ENCODE results near the gene USP38. TPM values are rescaled to one million over a fixed set of nuclear protein-coding genes. Genes with fewer than 3 reads are reported as not detected.
"Not testable (repeated sequence)": the region's sequence is repeated elsewhere in the genome, so short reads cannot be mapped to it uniquely, and the experiment has no call there.

USP38 gene
- total RNA-seq, 6 donors from 2014 or later: 14.7 to 41.7 (median 23.4) TPM

- peak in 1 of 2 donors; percentile 39 for DNase-seq
- H3K4me1 ChIP-seq: no peaks in the 10 kb centered on the region
- H3K27ac ChIP-seq: no peak overlapping the region
- WGBS, 2 donors: 63 to 72% methylated on average over 2 of the region's 2 CpGs
- ATAC-seq (ENCODE audit: low FRiP score in 2 of 2): no peak
- TF ChIP-seq POLR2A (IDR thresholded peaks at IDR 0.05): no peak
- TF ChIP-seq EP300 (IDR thresholded peaks at IDR 0.05): no peak
- no peak for TF ChIP-seq POLR2AphosphoS5 (IDR thresholded peaks at IDR 0.05)
- TF ChIP-seq CTCF (IDR thresholded peaks at IDR 0.05): no peak
- H3K27me3 ChIP-seq: no peaks in the 10 kb centered on the region
- H3K36me3 ChIP-seq: no peaks in the 10 kb centered on the region
- H3K4me3 ChIP-seq: no peak overlapping the region
- peaks cover 3 to 10% (median 6%) of the 10 kb centered on the region in 4 donors for H3K9me3 ChIP-seq
These were observed 27.9 kb upstream of the USP38 start for GRCh38 chr4:143156853-143157252.

- H3K4me3 ChIP-seq: no peak overlapping the region
- no peak overlapping the region for H3K27ac ChIP-seq
- ATAC-seq (ENCODE audit: low FRiP score in 2 of 2) (no peak), DNase-seq (no peak)
- H3K9me3 ChIP-seq: no peaks in the 10 kb centered on the region
- no peaks in the 10 kb centered on the region for H3K27me3 ChIP-seq
- no peaks in the 10 kb centered on the region for H3K36me3 ChIP-seq
- TF ChIP-seq POLR2A (IDR thresholded peaks at IDR 0.05): no peak
- no peak for TF ChIP-seq POLR2AphosphoS5 (IDR thresholded peaks at IDR 0.05)
- TF ChIP-seq CTCF (IDR thresholded peaks at IDR 0.05): no peak
- TF ChIP-seq EP300 (IDR thresholded peaks at IDR 0.05): no peak
- H3K4me1 ChIP-seq: no peaks in the 10 kb centered on the region
These were observed 21.1 kb upstream of the USP38 start for GRCh38 chr4:143163614-143164013.

- H3K27ac ChIP-seq; H3K27me3 ChIP-seq; H3K4me1 ChIP-seq; H3K36me3 ChIP-seq; H3K4me3 ChIP-seq; ATAC-seq (ENCODE audit: low FRiP score in 2 of 2); H3K9me3 ChIP-seq: not testable (repeated sequence)
- WGBS, 2 donors: 96% methylated on average over 9 to 11 of the region's 11 CpGs
- peak in 1 of 2 donors; percentile 27 for DNase-seq
These were observed 18.0 kb upstream of the USP38 start for GRCh38 chr4:143166722-143167121.

GRCh38 chr4:143178923-143179322 is 5.8 kb upstream of the USP38 start:
- Histone ChIP-seq H3K4me1 (peaks cover 7 to 17% (median 9%) of the 10 kb centered on the region in 4 donors), H3K27ac (no peak overlapping the region), H3K4me3 (no peak overlapping the region), H3K36me3 (no peaks in the 10 kb centered on the region), H3K27me3 (no peaks in the 10 kb centered on the region), H3K9me3 (peaks cover 0 to 7% (median 5%) of the 10 kb centered on the region in 4 donors)
- no peak for TF ChIP-seq POLR2AphosphoS5 (IDR thresholded peaks at IDR 0.05)
- TF ChIP-seq EP300 (IDR thresholded peaks at IDR 0.05): no peak
- no peak for TF ChIP-seq CTCF (IDR thresholded peaks at IDR 0.05)
- no peak for TF ChIP-seq POLR2A (IDR thresholded peaks at IDR 0.05)
- ATAC-seq (ENCODE audit: low FRiP score in 2 of 2): no peak
- DNase-seq: no peak
- 72 to 78% methylated on average over 3 of the region's 3 CpGs for WGBS, 2 donors

GRCh38 chr4:143183513-143184216 is 1.1 kb upstream of the USP38 start:
- ATAC-seq (ENCODE audit: low FRiP score in 2 of 2): no peak
- Histone ChIP-seq H3K27me3 (no peaks in the 10 kb centered on the region), H3K36me3 (peaks cover 0 to 3% (median 0%) of the 10 kb centered on the region in 4 donors), H3K4me3 (peak overlapping the region in 3 of 4 donors; percentile 61 to 76 (median 70)), H3K27ac (peak overlapping the region; percentile 92 to 95 (median 94)), H3K9me3 (no peaks in the 10 kb centered on the region), H3K4me1 (peaks cover 20 to 40% (median 28%) of the 10 kb centered on the region in 4 donors)
- WGBS, 2 donors: 40 to 46% methylated on average over 9 of the region's 9 CpGs
- no peak for DNase-seq
- TF ChIP-seq POLR2A (IDR thresholded peaks at IDR 0.05): no peak
- TF ChIP-seq EP300 (IDR thresholded peaks at IDR 0.05): no peak
- no peak for TF ChIP-seq POLR2AphosphoS5 (IDR thresholded peaks at IDR 0.05)
- no peak for TF ChIP-seq CTCF (IDR thresholded peaks at IDR 0.05)
